ENCODE data around the gene TASP1. TPM values are rescaled to one million over a fixed set of nuclear protein-coding genes. Genes with fewer than 3 reads are reported as not detected.
"Not testable (repeated sequence)": the region's sequence is repeated elsewhere in the genome, so short reads cannot be mapped to it uniquely, and the experiment has no call there.

TASP1 gene
- total and polyA plus RNA-seq, 5 donors from 2014 or later, result 9.5 to 19.0 (median 12.6) TPM

DNA sequence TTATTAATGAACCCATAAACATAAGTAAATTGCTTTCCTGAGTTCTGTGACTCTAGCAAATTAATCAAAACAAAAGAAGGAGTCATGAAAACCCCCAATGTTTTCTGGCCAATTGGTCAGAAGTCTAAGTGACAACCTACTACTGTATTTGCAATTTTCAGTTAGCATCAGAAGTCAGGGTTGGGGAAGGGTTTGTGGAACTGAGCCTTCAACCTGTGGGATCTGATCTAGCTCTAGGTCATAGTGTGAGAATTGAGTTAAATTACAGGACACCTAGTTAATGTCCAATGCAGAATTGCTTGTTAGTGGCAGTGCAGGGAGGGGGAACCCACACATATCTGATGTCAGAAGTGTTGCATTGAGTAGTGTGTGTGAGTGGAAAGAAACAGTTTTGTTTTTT, 275.3 kb downstream of the TASP1 start:
- Histone ChIP-seq H3K27ac (ENCODE audit: insufficient read depth, low read length, poor library complexity, severe bottlenecking) (no peak overlapping the region), H3K27me3 (ENCODE audit: control insufficient read depth, insufficient read depth, low read length) (no peaks in the 10 kb centered on the region), H3K36me3 (ENCODE audit: control insufficient read depth, insufficient read depth, low read length) (no peaks in the 10 kb centered on the region), H3K4me3 (ENCODE audit: low read depth, low read length) (no peak overlapping the region), H3K9me3 (ENCODE audit: control insufficient read depth in 2 of 2, low read length in 2 of 2) (no peaks in the 10 kb centered on the region), H3K4me1 (ENCODE audit: control insufficient read depth, insufficient read depth, low read length, poor library complexity, severe bottlenecking) (no peaks in the 10 kb centered on the region)
- H3K4me1 Mint-ChIP-seq, result no peaks in the 10 kb centered on the region
- no peak for ATAC-seq (ENCODE audit: low read depth in 2 of 2)
- H3K27ac Mint-ChIP-seq, result no peak overlapping the region
- peaks cover 0 to 3% (median 0%) of the 10 kb centered on the region in 7 donors for H3K9me3 Mint-ChIP-seq
- H3K4me3 Mint-ChIP-seq, result no peak overlapping the region
- H3K27me3 Mint-ChIP-seq, result no peaks in the 10 kb centered on the region
- H3K36me3 Mint-ChIP-seq, result no peaks in the 10 kb centered on the region
- no peak for DNase-seq

DNA sequence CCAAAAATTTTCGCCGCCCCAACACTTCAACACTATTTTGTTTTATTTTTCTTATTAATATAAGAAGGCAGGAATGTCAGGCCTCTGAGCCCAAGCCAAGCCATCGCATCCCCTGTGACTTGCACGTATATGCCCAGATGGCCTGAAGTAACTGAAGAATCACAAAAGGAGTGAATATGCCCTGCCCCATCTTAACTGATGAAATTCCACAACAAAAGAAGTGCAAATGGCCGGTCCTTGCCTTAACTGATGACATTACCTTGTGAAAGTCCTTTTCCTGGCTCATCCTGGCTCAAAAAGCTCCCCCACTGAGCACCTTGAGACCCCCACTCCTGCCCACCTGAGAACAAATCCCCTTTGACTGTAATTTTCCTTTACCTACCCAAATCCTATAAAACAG, 276.6 kb downstream of the TASP1 start:
- not testable (repeated sequence) for H3K27me3 ChIP-seq (ENCODE audit: control insufficient read depth, insufficient read depth, low read length); H3K9me3 Mint-ChIP-seq; H3K4me3 ChIP-seq (ENCODE audit: low read depth, low read length); DNase-seq; ATAC-seq (ENCODE audit: low read depth in 2 of 2); H3K27ac Mint-ChIP-seq; H3K4me1 Mint-ChIP-seq; H3K4me3 Mint-ChIP-seq; H3K27ac ChIP-seq (ENCODE audit: insufficient read depth, low read length, poor library complexity, severe bottlenecking); H3K9me3 ChIP-seq (ENCODE audit: control insufficient read depth in 2 of 2, low read length in 2 of 2); H3K36me3 Mint-ChIP-seq; H3K27me3 Mint-ChIP-seq; H3K4me1 ChIP-seq (ENCODE audit: control insufficient read depth, insufficient read depth, low read length, poor library complexity, severe bottlenecking); H3K36me3 ChIP-seq (ENCODE audit: control insufficient read depth, insufficient read depth, low read length)

DNA sequence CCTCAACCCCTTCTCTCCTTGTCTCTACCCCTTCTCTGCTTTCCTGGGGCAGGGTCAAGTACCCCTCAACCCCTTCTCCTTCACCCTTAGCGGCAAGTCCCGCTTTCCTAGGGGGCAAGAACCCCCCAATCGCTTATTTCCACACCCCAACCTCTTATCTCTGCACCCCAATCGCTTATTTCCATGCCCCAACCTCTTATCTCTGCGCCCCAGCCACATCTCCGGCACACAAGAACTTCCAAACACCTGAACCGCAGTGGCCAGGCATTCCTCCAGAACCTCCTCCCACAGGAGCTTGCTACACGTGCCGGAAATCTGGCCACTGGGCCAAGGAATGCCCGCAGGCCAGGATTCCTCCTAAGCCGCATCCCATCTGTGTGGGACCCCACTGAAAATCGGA, 279.8 kb downstream of the TASP1 start:
- not testable (repeated sequence) for H3K9me3 Mint-ChIP-seq; H3K4me1 Mint-ChIP-seq; H3K36me3 ChIP-seq (ENCODE audit: control insufficient read depth, insufficient read depth, low read length); H3K36me3 Mint-ChIP-seq; H3K27ac ChIP-seq (ENCODE audit: insufficient read depth, low read length, poor library complexity, severe bottlenecking); H3K27me3 Mint-ChIP-seq; ATAC-seq (ENCODE audit: low read depth in 2 of 2); H3K4me3 Mint-ChIP-seq; H3K4me1 ChIP-seq (ENCODE audit: control insufficient read depth, insufficient read depth, low read length, poor library complexity, severe bottlenecking); H3K4me3 ChIP-seq (ENCODE audit: low read depth, low read length); H3K9me3 ChIP-seq (ENCODE audit: control insufficient read depth in 2 of 2, low read length in 2 of 2); H3K27me3 ChIP-seq (ENCODE audit: control insufficient read depth, insufficient read depth, low read length); H3K27ac Mint-ChIP-seq; DNase-seq

- not testable (repeated sequence) for H3K9me3 Mint-ChIP-seq; H3K4me1 Mint-ChIP-seq; H3K27me3 ChIP-seq (ENCODE audit: control insufficient read depth, insufficient read depth, low read length); H3K36me3 ChIP-seq (ENCODE audit: control insufficient read depth, insufficient read depth, low read length); H3K4me3 ChIP-seq (ENCODE audit: low read depth, low read length); H3K9me3 ChIP-seq (ENCODE audit: control insufficient read depth in 2 of 2, low read length in 2 of 2); H3K27ac ChIP-seq (ENCODE audit: insufficient read depth, low read length, poor library complexity, severe bottlenecking); H3K4me3 Mint-ChIP-seq; ATAC-seq (ENCODE audit: low read depth in 2 of 2); H3K27ac Mint-ChIP-seq; H3K36me3 Mint-ChIP-seq; H3K4me1 ChIP-seq (ENCODE audit: control insufficient read depth, insufficient read depth, low read length, poor library complexity, severe bottlenecking); DNase-seq; H3K27me3 Mint-ChIP-seq
Observed at GRCh38 chr20:13357782-13358181, 280.9 kb downstream of the TASP1 start.

DNA sequence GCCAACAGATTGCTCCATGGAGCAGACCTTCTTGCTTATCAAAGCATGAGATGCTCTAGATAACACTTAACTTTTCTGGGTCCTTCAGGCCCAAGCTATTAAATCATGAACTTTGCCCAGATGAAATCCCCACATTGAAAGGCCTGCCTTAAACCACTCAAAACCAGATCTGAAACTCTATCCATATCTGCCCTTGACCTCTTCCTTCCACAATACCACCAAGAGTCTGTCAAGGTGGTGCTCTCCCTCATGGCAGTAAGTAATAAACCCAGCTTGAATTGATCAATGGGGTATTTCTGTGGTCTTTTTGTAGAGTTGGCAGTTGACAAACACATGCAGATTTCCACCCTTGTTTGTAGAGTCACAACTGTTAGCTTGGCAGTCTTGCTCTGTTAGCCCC, 282.1 kb downstream of the TASP1 start:
- Mint-ChIP-seq H3K27ac (no peak overlapping the region), H3K27me3 (peaks cover 5% of the 10 kb centered on the region), H3K4me1 (no peaks in the 10 kb centered on the region), H3K36me3 (no peaks in the 10 kb centered on the region), H3K9me3 (peaks cover 0 to 5% (median 0%) of the 10 kb centered on the region in 7 donors), H3K4me3 (no peak overlapping the region)
- DNase-seq (no peak), ATAC-seq (ENCODE audit: low read depth in 2 of 2) (no peak)
- no peaks in the 10 kb centered on the region for H3K9me3 ChIP-seq (ENCODE audit: control insufficient read depth in 2 of 2, low read length in 2 of 2)
- H3K4me3 ChIP-seq (ENCODE audit: low read depth, low read length), result no peak overlapping the region
- H3K4me1 ChIP-seq (ENCODE audit: control insufficient read depth, insufficient read depth, low read length, poor library complexity, severe bottlenecking), result no peaks in the 10 kb centered on the region
- no peak overlapping the region for H3K27ac ChIP-seq (ENCODE audit: insufficient read depth, low read length, poor library complexity, severe bottlenecking)
- no peaks in the 10 kb centered on the region for H3K36me3 ChIP-seq (ENCODE audit: control insufficient read depth, insufficient read depth, low read length)
- H3K27me3 ChIP-seq (ENCODE audit: control insufficient read depth, insufficient read depth, low read length), result no peaks in the 10 kb centered on the region

GRCh38 chr20:13355941-13356486, 282.7 kb downstream of the TASP1 start:
- no peak for DNase-seq
- Histone ChIP-seq H3K4me3 (ENCODE audit: low read depth, low read length) (no peak overlapping the region), H3K36me3 (ENCODE audit: control insufficient read depth, insufficient read depth, low read length) (no peaks in the 10 kb centered on the region), H3K27ac (ENCODE audit: insufficient read depth, low read length, poor library complexity, severe bottlenecking) (no peak overlapping the region), H3K9me3 (ENCODE audit: control insufficient read depth in 2 of 2, low read length in 2 of 2) (no peaks in the 10 kb centered on the region), H3K27me3 (ENCODE audit: control insufficient read depth, insufficient read depth, low read length) (no peaks in the 10 kb centered on the region), H3K4me1 (ENCODE audit: control insufficient read depth, insufficient read depth, low read length, poor library complexity, severe bottlenecking) (no peaks in the 10 kb centered on the region)
- Mint-ChIP-seq H3K27me3 (peaks cover 5% of the 10 kb centered on the region), H3K27ac (no peak overlapping the region), H3K9me3 (peaks cover 0 to 5% (median 0%) of the 10 kb centered on the region in 7 donors), H3K4me1 (no peaks in the 10 kb centered on the region), H3K4me3 (no peak overlapping the region), H3K36me3 (no peaks in the 10 kb centered on the region)
- ATAC-seq (ENCODE audit: low read depth in 2 of 2), result no peak

DNA sequence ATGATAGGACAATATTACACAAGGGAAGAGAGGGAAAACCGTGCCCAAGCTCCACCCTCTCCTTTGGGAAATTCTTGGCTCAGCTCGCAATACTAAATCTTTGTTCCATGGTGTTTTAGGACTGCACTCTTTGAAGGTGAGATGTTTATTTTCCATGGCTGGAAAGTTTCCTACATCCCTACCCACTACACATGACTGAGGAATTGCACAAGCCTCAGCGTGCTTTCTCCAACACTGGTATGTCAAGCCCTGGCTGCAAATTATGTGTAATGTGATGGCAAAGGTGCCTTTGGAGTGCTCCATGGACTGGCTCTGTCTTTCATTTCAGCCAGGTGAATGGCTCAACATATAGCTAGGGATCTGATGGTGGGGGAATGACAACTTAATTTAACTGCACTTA, 283.3 kb downstream of the TASP1 start:
- peaks cover 5% of the 10 kb centered on the region for H3K27me3 Mint-ChIP-seq
- ATAC-seq (ENCODE audit: low read depth in 2 of 2) (no peak), DNase-seq (no peak)
- H3K9me3 Mint-ChIP-seq, result peaks cover 0 to 5% (median 0%) of the 10 kb centered on the region in 7 donors
- no peaks in the 10 kb centered on the region for H3K4me1 ChIP-seq (ENCODE audit: control insufficient read depth, insufficient read depth, low read length, poor library complexity, severe bottlenecking)
- no peak overlapping the region for H3K4me3 ChIP-seq (ENCODE audit: low read depth, low read length)
- H3K4me3 Mint-ChIP-seq, result no peak overlapping the region
- no peaks in the 10 kb centered on the region for H3K4me1 Mint-ChIP-seq
- no peak overlapping the region for H3K27ac ChIP-seq (ENCODE audit: insufficient read depth, low read length, poor library complexity, severe bottlenecking)
- H3K36me3 ChIP-seq (ENCODE audit: control insufficient read depth, insufficient read depth, low read length), result no peaks in the 10 kb centered on the region
- no peak overlapping the region for H3K27ac Mint-ChIP-seq
- H3K9me3 ChIP-seq (ENCODE audit: control insufficient read depth in 2 of 2, low read length in 2 of 2), result no peaks in the 10 kb centered on the region
- H3K27me3 ChIP-seq (ENCODE audit: control insufficient read depth, insufficient read depth, low read length), result no peaks in the 10 kb centered on the region
- H3K36me3 Mint-ChIP-seq, result no peaks in the 10 kb centered on the region

GRCh38 chr20:13353261-13353945, 285.3 kb downstream of the TASP1 start:
- H3K27ac Mint-ChIP-seq, result no peak overlapping the region
- Histone ChIP-seq H3K27me3 (ENCODE audit: control insufficient read depth, insufficient read depth, low read length) (no peaks in the 10 kb centered on the region), H3K36me3 (ENCODE audit: control insufficient read depth, insufficient read depth, low read length) (no peaks in the 10 kb centered on the region), H3K4me3 (ENCODE audit: low read depth, low read length) (no peak overlapping the region), H3K4me1 (ENCODE audit: control insufficient read depth, insufficient read depth, low read length, poor library complexity, severe bottlenecking) (no peaks in the 10 kb centered on the region), H3K27ac (ENCODE audit: insufficient read depth, low read length, poor library complexity, severe bottlenecking) (no peak overlapping the region), H3K9me3 (ENCODE audit: control insufficient read depth in 2 of 2, low read length in 2 of 2) (no peaks in the 10 kb centered on the region)
- no peaks in the 10 kb centered on the region for H3K36me3 Mint-ChIP-seq
- DNase-seq, result no peak
- no peaks in the 10 kb centered on the region for H3K4me1 Mint-ChIP-seq
- H3K27me3 Mint-ChIP-seq, result peaks cover 5% of the 10 kb centered on the region
- no peak for ATAC-seq (ENCODE audit: low read depth in 2 of 2)
- no peak overlapping the region for H3K4me3 Mint-ChIP-seq
- peaks cover 0 to 5% (median 0%) of the 10 kb centered on the region in 7 donors for H3K9me3 Mint-ChIP-seq

Measured in CD4-positive, CD25-positive, alpha-beta regulatory T cell (primary cell).